Measurements from ENCODE around the gene SARS2.

SARS2 gene

GRCh38 chr19:38898788-38899446 lies 31.6 kb downstream of the SARS2 start:
- Histone ChIP-seq H4K12ac (ENCODE audit: low read depth, low read length) (no peak overlapping the region), H3K18ac (ENCODE audit: low read length) (no peak overlapping the region), H3K9me3 (ENCODE audit: insufficient read depth, low read depth, low read length) (peaks cover 2% of the 10 kb centered on the region), H2BK12ac (ENCODE audit: low read length) (no peak overlapping the region), H3K4me2 (ENCODE audit: low read length) (peak overlapping the region; percentile 83), H2BK120ac (ENCODE audit: insufficient read depth, low read length, poor library complexity) (no peak overlapping the region), H3K9ac (ENCODE audit: low read length) (peak overlapping the region; percentile 49), H3K4me1 (ENCODE audit: control insufficient read depth in 1 of 2, insufficient read depth in 2 of 2, low read length in 2 of 2) (peaks cover 0 to 7% of the 10 kb centered on the region in 2 experiments), H3K27ac (ENCODE audit: low read depth, low read length) (no peak overlapping the region), H2AK5ac (ENCODE audit: low read length) (no peak overlapping the region), H3K79me2 (ENCODE audit: control insufficient read depth, insufficient read depth, low read length, poor library complexity) (peaks cover 2% of the 10 kb centered on the region), H3K23ac (ENCODE audit: low read length) (no peak overlapping the region), H3K14ac (ENCODE audit: low read length) (no peak overlapping the region), H3K4ac (ENCODE audit: low read depth, low read length) (no peak overlapping the region), H2BK5ac (ENCODE audit: low read depth, low read length, poor library complexity) (no peak overlapping the region), H3K36me3 (ENCODE audit: control insufficient read depth in 1 of 2, insufficient read depth in 2 of 2, low read length in 2 of 2) (no peaks in the 10 kb centered on the region), H3K4me3 (ENCODE audit: low read depth, low read length) (peak overlapping the region; percentile 76), H3K79me1 (ENCODE audit: low read length) (peaks cover 2% of the 10 kb centered on the region), H4K91ac (ENCODE audit: low read depth, low read length) (peak overlapping the region; percentile 6), H3K27me3 (ENCODE audit: insufficient read depth, low read length) (no peaks in the 10 kb centered on the region), H2AFZ (ENCODE audit: insufficient read depth, low read length, poor library complexity) (peak overlapping the region; percentile 78), H4K8ac (ENCODE audit: low read depth, low read length) (peak overlapping the region; percentile 44)
- no peak for DNase-seq
- WGBS (ENCODE audit: extremely low coverage, insufficient coverage, insufficient read length), result no CpG with 5 or more reads among the region's 25 CpGs

- Histone ChIP-seq H3K23ac (ENCODE audit: low read length) (no peak overlapping the region), H3K4me2 (ENCODE audit: low read length) (no peak overlapping the region), H3K36me3 (ENCODE audit: control insufficient read depth in 1 of 2, insufficient read depth in 2 of 2, low read length in 2 of 2) (no peaks in the 10 kb centered on the region), H2AFZ (ENCODE audit: insufficient read depth, low read length, poor library complexity) (no peak overlapping the region), H3K4me3 (ENCODE audit: low read depth, low read length) (no peak overlapping the region), H3K4ac (ENCODE audit: low read depth, low read length) (no peak overlapping the region), H3K9me3 (ENCODE audit: insufficient read depth, low read depth, low read length) (no peaks in the 10 kb centered on the region), H2AK5ac (ENCODE audit: low read length) (no peak overlapping the region), H2BK12ac (ENCODE audit: low read length) (no peak overlapping the region), H3K9ac (ENCODE audit: low read length) (no peak overlapping the region), H3K18ac (ENCODE audit: low read length) (no peak overlapping the region), H2BK120ac (ENCODE audit: insufficient read depth, low read length, poor library complexity) (no peak overlapping the region), H3K4me1 (ENCODE audit: control insufficient read depth in 1 of 2, insufficient read depth in 2 of 2, low read length in 2 of 2) (peaks cover 0 to 7% of the 10 kb centered on the region in 2 experiments), H2BK5ac (ENCODE audit: low read depth, low read length, poor library complexity) (no peak overlapping the region), H3K79me1 (ENCODE audit: low read length) (peaks cover 1% of the 10 kb centered on the region), H4K8ac (ENCODE audit: low read depth, low read length) (no peak overlapping the region), H3K14ac (ENCODE audit: low read length) (no peak overlapping the region), H4K12ac (ENCODE audit: low read depth, low read length) (no peak overlapping the region), H3K79me2 (ENCODE audit: control insufficient read depth, insufficient read depth, low read length, poor library complexity) (peaks cover 2% of the 10 kb centered on the region), H3K27me3 (ENCODE audit: insufficient read depth, low read length) (no peaks in the 10 kb centered on the region), H3K27ac (ENCODE audit: low read depth, low read length) (no peak overlapping the region), H4K91ac (ENCODE audit: low read depth, low read length) (no peak overlapping the region)
- DNase-seq, result no peak
- no CpG with 5 or more reads among the region's 9 CpGs for WGBS (ENCODE audit: extremely low coverage, insufficient coverage, insufficient read length)
Measured at GRCh38 chr19:38894968-38895367, 35.6 kb downstream of the SARS2 start.

- no peaks in the 10 kb centered on the region for H3K9me3 ChIP-seq (ENCODE audit: insufficient read depth, low read depth, low read length)
- H4K12ac ChIP-seq (ENCODE audit: low read depth, low read length), result no peak overlapping the region
- H3K4me2 ChIP-seq (ENCODE audit: low read length), result no peak overlapping the region
Measured at GRCh38 chr19:38893341-38893771, 37.2 kb downstream of the SARS2 start.

GRCh38 chr19:38892841-38893240 lies 37.7 kb downstream of the SARS2 start:
- H4K91ac ChIP-seq (ENCODE audit: low read depth, low read length), result no peak overlapping the region
- H3K14ac ChIP-seq (ENCODE audit: low read length), result no peak overlapping the region
- no peak overlapping the region for H2BK5ac ChIP-seq (ENCODE audit: low read depth, low read length, poor library complexity)
- no peak overlapping the region for H2AFZ ChIP-seq (ENCODE audit: insufficient read depth, low read length, poor library complexity)
- no peak overlapping the region for H2AK5ac ChIP-seq (ENCODE audit: low read length)
- H4K12ac ChIP-seq (ENCODE audit: low read depth, low read length), result no peak overlapping the region
- no peaks in the 10 kb centered on the region for H3K79me2 ChIP-seq (ENCODE audit: control insufficient read depth, insufficient read depth, low read length, poor library complexity)
- H3K23ac ChIP-seq (ENCODE audit: low read length), result no peak overlapping the region
- H3K27ac ChIP-seq (ENCODE audit: low read depth, low read length), result no peak overlapping the region
- no peak overlapping the region for H3K18ac ChIP-seq (ENCODE audit: low read length)
- no peak overlapping the region for H3K4ac ChIP-seq (ENCODE audit: low read depth, low read length)
- no peaks in the 10 kb centered on the region for H3K27me3 ChIP-seq (ENCODE audit: insufficient read depth, low read length)
- no CpG with 5 or more reads among the region's 5 CpGs for WGBS (ENCODE audit: extremely low coverage, insufficient coverage, insufficient read length)
- H3K9ac ChIP-seq (ENCODE audit: low read length), result no peak overlapping the region
- no peaks in the 10 kb centered on the region for H3K9me3 ChIP-seq (ENCODE audit: insufficient read depth, low read depth, low read length)
- no peaks in the 10 kb centered on the region for H3K79me1 ChIP-seq (ENCODE audit: low read length)
- H3K4me1 ChIP-seq (ENCODE audit: control insufficient read depth in 1 of 2, insufficient read depth in 2 of 2, low read length in 2 of 2), result no peaks in the 10 kb centered on the region
- no peak overlapping the region for H2BK120ac ChIP-seq (ENCODE audit: insufficient read depth, low read length, poor library complexity)
- peaks cover 7 to 10% of the 10 kb centered on the region in 2 experiments for H3K36me3 ChIP-seq (ENCODE audit: control insufficient read depth in 1 of 2, insufficient read depth in 2 of 2, low read length in 2 of 2)
- no peak overlapping the region for H3K4me2 ChIP-seq (ENCODE audit: low read length)
- H3K4me3 ChIP-seq (ENCODE audit: low read depth, low read length), result no peak overlapping the region
- DNase-seq, result no peak
- no peak overlapping the region for H2BK12ac ChIP-seq (ENCODE audit: low read length)
- no peak overlapping the region for H4K8ac ChIP-seq (ENCODE audit: low read depth, low read length)

More at GRCh38 chr19:38893341-38893771, 37.2 kb downstream of the SARS2 start:
- Histone ChIP-seq H3K4me3 (ENCODE audit: low read depth, low read length) (no peak overlapping the region), H4K8ac (ENCODE audit: low read depth, low read length) (no peak overlapping the region), H2BK5ac (ENCODE audit: low read depth, low read length, poor library complexity) (no peak overlapping the region), H3K4ac (ENCODE audit: low read depth, low read length) (no peak overlapping the region), H2AFZ (ENCODE audit: insufficient read depth, low read length, poor library complexity) (no peak overlapping the region), H3K9ac (ENCODE audit: low read length) (no peak overlapping the region), H3K18ac (ENCODE audit: low read length) (no peak overlapping the region), H3K4me1 (ENCODE audit: control insufficient read depth in 1 of 2, insufficient read depth in 2 of 2, low read length in 2 of 2) (peaks cover 0 to 2% of the 10 kb centered on the region in 2 experiments), H4K91ac (ENCODE audit: low read depth, low read length) (no peak overlapping the region), H2BK12ac (ENCODE audit: low read length) (no peak overlapping the region), H3K79me2 (ENCODE audit: control insufficient read depth, insufficient read depth, low read length, poor library complexity) (no peaks in the 10 kb centered on the region), H3K36me3 (ENCODE audit: control insufficient read depth in 1 of 2, insufficient read depth in 2 of 2, low read length in 2 of 2) (peaks cover 7 to 10% of the 10 kb centered on the region in 2 experiments), H3K23ac (ENCODE audit: low read length) (no peak overlapping the region), H3K14ac (ENCODE audit: low read length) (no peak overlapping the region), H3K27me3 (ENCODE audit: insufficient read depth, low read length) (no peaks in the 10 kb centered on the region), H2BK120ac (ENCODE audit: insufficient read depth, low read length, poor library complexity) (no peak overlapping the region), H2AK5ac (ENCODE audit: low read length) (no peak overlapping the region), H3K79me1 (ENCODE audit: low read length) (no peaks in the 10 kb centered on the region), H3K27ac (ENCODE audit: low read depth, low read length) (no peak overlapping the region)
- DNase-seq, result no peak
- no CpG with 5 or more reads among the region's 14 CpGs for WGBS (ENCODE audit: extremely low coverage, insufficient coverage, insufficient read length)

Data from trophoblast cell (in vitro differentiated cells and primary cell).